ENCODE results near the gene ANTXR1. TPM values are rescaled to one million over a fixed set of nuclear protein-coding genes. Genes with fewer than 3 reads are reported as not detected.

Gene ANTXR1
- total and polyA plus RNA-seq, 2 experiments from 2014 or later = 128 to 191 TPM

DNA sequence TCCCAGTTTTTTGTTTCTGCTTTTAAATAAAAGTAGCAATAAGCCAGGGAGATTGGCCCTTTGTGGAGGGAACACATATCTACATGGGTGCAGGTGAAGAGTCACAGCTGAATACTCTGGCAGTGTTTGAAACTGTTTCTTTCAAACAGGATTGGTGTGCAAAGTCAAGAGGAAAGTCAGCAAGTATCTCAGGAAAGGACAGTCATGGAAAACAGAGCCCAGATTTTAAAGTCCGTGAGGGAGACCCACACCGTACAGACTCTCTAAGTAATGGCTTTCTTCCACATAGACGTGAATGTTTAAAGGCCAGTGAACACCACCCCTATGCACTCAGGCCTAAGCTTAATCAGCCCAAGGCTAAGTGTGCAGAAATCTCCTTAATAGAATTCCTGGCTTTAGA, 278.7 kb downstream of the ANTXR1 start:
- H2AFZ ChIP-seq = no peak overlapping the region
- DNase-seq = no peak
- H3K9me2 ChIP-seq (ENCODE audit: insufficient read depth) = no peaks in the 10 kb centered on the region
- H3K4me3 ChIP-seq = no peak overlapping the region
- 83 to 91% methylated on average over 3 of the region's 3 CpGs for WGBS, 2 experiments (ENCODE audit: low coverage in 1 of 2, low lambda C conversion rate in 2 of 2, missing lambda C conversion rate in 2 of 2)
- H3K36me3 ChIP-seq (ENCODE audit: low read depth) = no peaks in the 10 kb centered on the region
- no peak overlapping the region for H3K9ac ChIP-seq
- no peaks in the 10 kb centered on the region for H3K79me2 ChIP-seq (ENCODE audit: insufficient read depth)
- peak overlapping the region; percentile 59 for H3K27ac ChIP-seq
- peaks cover 17% of the 10 kb centered on the region for H3K4me1 ChIP-seq (ENCODE audit: insufficient read depth)
- peaks cover 15% of the 10 kb centered on the region for H3F3A ChIP-seq (ENCODE audit: insufficient read depth)
- no peaks in the 10 kb centered on the region for H3K9me3 ChIP-seq (ENCODE audit: low read depth)
- in situ Hi-C loops (cut with MboI) = no loop called here
- peak overlapping the region; percentile 60 for H3K4me2 ChIP-seq (ENCODE audit: unreplicated experiment)
- H4K20me1 ChIP-seq (ENCODE audit: insufficient read depth) = no peaks in the 10 kb centered on the region
- no peaks in the 10 kb centered on the region for H3K27me3 ChIP-seq (replicated peaks; ENCODE audit: insufficient read depth)
- no peak for TF ChIP-seq EZH2phosphoT487 (IDR thresholded peaks at IDR 0.05; ENCODE audit: insufficient read depth, low read depth)
- TF ChIP-seq EZH2 (IDR thresholded peaks at IDR 0.05; ENCODE audit: insufficient read depth, poor library complexity, severe bottlenecking) = no peak

DNA sequence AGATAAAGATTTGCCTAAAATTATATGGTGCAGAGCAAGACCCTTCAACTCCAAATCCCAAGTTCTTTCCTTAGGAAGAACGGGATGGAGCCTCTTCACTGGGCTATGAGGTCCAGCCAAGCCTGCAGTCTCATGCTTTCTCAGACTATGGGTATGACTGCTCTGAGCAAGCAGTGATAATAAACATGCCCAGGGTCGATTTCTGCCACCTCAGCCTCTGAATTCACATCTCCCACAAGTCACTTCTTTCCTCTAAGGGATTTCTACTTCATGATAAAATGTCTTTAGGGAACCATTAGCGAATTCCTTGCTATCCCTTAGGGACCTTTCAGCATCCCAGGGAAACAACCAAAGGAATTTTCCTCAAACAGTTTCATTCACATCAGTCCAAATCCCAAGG, 279.3 kb downstream of the ANTXR1 start:
- 80 to 87% methylated on average over 3 of the region's 3 CpGs for WGBS, 2 experiments (ENCODE audit: low coverage in 1 of 2, low lambda C conversion rate in 2 of 2, missing lambda C conversion rate in 2 of 2)
- in situ Hi-C loops (cut with MboI) = no loop called here
- Histone ChIP-seq H3K36me3 (ENCODE audit: low read depth) (no peaks in the 10 kb centered on the region), H3K27me3 (replicated peaks; ENCODE audit: insufficient read depth) (no peaks in the 10 kb centered on the region), H4K20me1 (ENCODE audit: insufficient read depth) (no peaks in the 10 kb centered on the region), H3K9me3 (ENCODE audit: low read depth) (no peaks in the 10 kb centered on the region), H2AFZ (no peak overlapping the region), H3K9me2 (ENCODE audit: insufficient read depth) (no peaks in the 10 kb centered on the region), H3K9ac (no peak overlapping the region), H3K4me3 (no peak overlapping the region), H3K4me1 (ENCODE audit: insufficient read depth) (peaks cover 17% of the 10 kb centered on the region), H3F3A (ENCODE audit: insufficient read depth) (peaks cover 15% of the 10 kb centered on the region), H3K79me2 (ENCODE audit: insufficient read depth) (no peaks in the 10 kb centered on the region), H3K4me2 (ENCODE audit: unreplicated experiment) (no peak overlapping the region), H3K27ac (no peak overlapping the region)
- no peak for DNase-seq
- no peak for TF ChIP-seq EZH2phosphoT487 (IDR thresholded peaks at IDR 0.05; ENCODE audit: insufficient read depth, low read depth)
- no peak for TF ChIP-seq EZH2 (IDR thresholded peaks at IDR 0.05; ENCODE audit: insufficient read depth, poor library complexity, severe bottlenecking)

DNA sequence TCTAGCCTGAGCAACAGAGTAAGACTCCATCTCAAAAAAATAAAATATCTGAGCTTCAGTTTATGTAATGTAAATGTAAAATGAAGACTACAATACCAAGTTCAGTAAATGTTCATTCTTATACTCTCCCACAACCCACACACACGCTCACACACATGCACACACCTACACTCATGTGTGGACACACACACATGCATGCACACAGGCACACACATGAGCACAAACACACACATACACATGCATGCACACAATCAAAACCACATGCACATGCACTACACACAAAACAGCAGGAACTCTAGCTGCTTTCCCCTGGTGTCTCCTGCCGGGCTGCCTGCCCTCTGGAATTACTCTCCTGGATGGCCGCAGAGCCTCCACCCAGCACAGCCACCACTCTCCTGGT, 283.4 kb downstream of the ANTXR1 start:
- peaks cover 30% of the 10 kb centered on the region for H3F3A ChIP-seq (ENCODE audit: insufficient read depth)
- no peak overlapping the region for H3K4me3 ChIP-seq
- no peaks in the 10 kb centered on the region for H3K36me3 ChIP-seq (ENCODE audit: low read depth)
- TF ChIP-seq EZH2phosphoT487 (IDR thresholded peaks at IDR 0.05; ENCODE audit: insufficient read depth, low read depth) = no peak
- TF ChIP-seq EZH2 (IDR thresholded peaks at IDR 0.05; ENCODE audit: insufficient read depth, poor library complexity, severe bottlenecking) = no peak
- no peak overlapping the region for H3K4me2 ChIP-seq (ENCODE audit: unreplicated experiment)
- H3K9me3 ChIP-seq (ENCODE audit: low read depth) = no peaks in the 10 kb centered on the region
- peaks cover 34% of the 10 kb centered on the region for H3K4me1 ChIP-seq (ENCODE audit: insufficient read depth)
- H3K79me2 ChIP-seq (ENCODE audit: insufficient read depth) = no peaks in the 10 kb centered on the region
- no peaks in the 10 kb centered on the region for H4K20me1 ChIP-seq (ENCODE audit: insufficient read depth)
- 92 to 93% methylated on average over 3 of the region's 3 CpGs for WGBS, 2 experiments (ENCODE audit: low coverage in 1 of 2, low lambda C conversion rate in 2 of 2, missing lambda C conversion rate in 2 of 2)
- no peak for DNase-seq
- H3K27me3 ChIP-seq (replicated peaks; ENCODE audit: insufficient read depth) = no peaks in the 10 kb centered on the region
- in situ Hi-C loops (cut with MboI) = no loop called here
- no peak overlapping the region for H3K9ac ChIP-seq
- no peak overlapping the region for H2AFZ ChIP-seq
- no peaks in the 10 kb centered on the region for H3K9me2 ChIP-seq (ENCODE audit: insufficient read depth)
- H3K27ac ChIP-seq = no peak overlapping the region

DNA sequence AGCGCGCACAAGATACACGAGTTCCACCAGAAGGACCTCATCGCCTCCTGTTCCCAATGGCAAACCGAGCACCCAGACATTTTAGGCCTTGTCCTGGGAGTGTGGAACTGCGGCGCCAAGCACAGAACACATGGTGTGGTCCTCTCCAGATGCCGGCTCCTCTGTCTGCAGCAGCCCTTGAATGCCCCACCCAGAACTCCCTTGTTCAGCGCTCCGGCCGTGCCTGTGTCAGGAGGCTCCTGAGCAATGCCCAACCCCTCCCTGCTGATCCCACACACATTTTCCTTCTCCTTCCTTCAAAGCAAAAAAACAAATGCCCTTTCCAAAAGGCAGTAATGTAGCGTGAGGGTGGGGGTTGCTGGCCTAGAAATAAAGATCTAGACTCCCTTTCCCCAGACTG, 284.2 kb downstream of the ANTXR1 start:
- Histone ChIP-seq H3K9me3 (ENCODE audit: low read depth) (no peaks in the 10 kb centered on the region), H3F3A (ENCODE audit: insufficient read depth) (peaks cover 25% of the 10 kb centered on the region), H4K20me1 (ENCODE audit: insufficient read depth) (no peaks in the 10 kb centered on the region), H3K27ac (peak overlapping the region; percentile 96), H3K27me3 (replicated peaks; ENCODE audit: insufficient read depth) (no peaks in the 10 kb centered on the region), H3K36me3 (ENCODE audit: low read depth) (no peaks in the 10 kb centered on the region), H3K4me2 (ENCODE audit: unreplicated experiment) (peak overlapping the region; percentile 10), H2AFZ (no peak overlapping the region), H3K4me3 (no peak overlapping the region), H3K9me2 (ENCODE audit: insufficient read depth) (no peaks in the 10 kb centered on the region), H3K4me1 (ENCODE audit: insufficient read depth) (peaks cover 26% of the 10 kb centered on the region), H3K9ac (no peak overlapping the region), H3K79me2 (ENCODE audit: insufficient read depth) (no peaks in the 10 kb centered on the region)
- TF ChIP-seq EZH2phosphoT487 (IDR thresholded peaks at IDR 0.05; ENCODE audit: insufficient read depth, low read depth) = no peak
- TF ChIP-seq EZH2 (IDR thresholded peaks at IDR 0.05; ENCODE audit: insufficient read depth, poor library complexity, severe bottlenecking) = no peak
- WGBS, 2 experiments (ENCODE audit: low coverage in 1 of 2, low lambda C conversion rate in 2 of 2, missing lambda C conversion rate in 2 of 2) = 54 to 63% methylated on average over 9 to 12 of the region's 12 CpGs
- DNase-seq = peak; percentile 22
- in situ Hi-C loops (cut with MboI) = no loop called here

DNA sequence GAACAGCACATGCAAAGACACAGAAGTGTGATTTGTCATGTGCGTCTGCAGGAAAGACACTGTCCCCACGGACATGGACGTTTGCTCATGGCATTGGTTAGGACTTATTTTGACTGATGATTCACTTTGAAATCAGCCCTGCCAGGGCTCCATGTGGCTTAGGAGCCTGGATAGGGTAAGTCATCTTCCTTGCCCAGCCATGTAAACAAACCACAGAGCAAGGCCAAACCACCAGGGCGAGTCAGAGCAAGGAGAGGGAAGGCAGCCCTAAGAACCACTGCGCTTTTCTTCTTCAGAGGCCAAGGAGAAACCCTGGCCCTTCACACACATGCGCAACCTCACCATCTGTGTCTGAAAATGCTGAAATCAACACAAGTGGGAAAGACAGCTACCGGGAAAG, 285.3 kb downstream of the ANTXR1 start:
- H3F3A ChIP-seq (ENCODE audit: insufficient read depth) = peaks cover 25% of the 10 kb centered on the region
- peak overlapping the region; percentile 96 for H3K27ac ChIP-seq
- H3K4me1 ChIP-seq (ENCODE audit: insufficient read depth) = peaks cover 26% of the 10 kb centered on the region
- H3K36me3 ChIP-seq (ENCODE audit: low read depth) = no peaks in the 10 kb centered on the region
- H3K9me3 ChIP-seq (ENCODE audit: low read depth) = no peaks in the 10 kb centered on the region
- H3K79me2 ChIP-seq (ENCODE audit: insufficient read depth) = no peaks in the 10 kb centered on the region
- H3K4me3 ChIP-seq = peak overlapping the region; percentile 45
- no peaks in the 10 kb centered on the region for H4K20me1 ChIP-seq (ENCODE audit: insufficient read depth)
- TF ChIP-seq EZH2 (IDR thresholded peaks at IDR 0.05; ENCODE audit: insufficient read depth, poor library complexity, severe bottlenecking) (no peak), EZH2phosphoT487 (IDR thresholded peaks at IDR 0.05; ENCODE audit: insufficient read depth, low read depth) (no peak)
- DNase-seq = peak; percentile 98
- H2AFZ ChIP-seq = 0 out of 2 replicates have a peak overlapping the region, but pooled peaks have one; percentile 39
- WGBS, 2 experiments (ENCODE audit: low coverage in 1 of 2, low lambda C conversion rate in 2 of 2, missing lambda C conversion rate in 2 of 2) = 1% methylated on average over 7 of the region's 7 CpGs
- H3K4me2 ChIP-seq (ENCODE audit: unreplicated experiment) = peak overlapping the region; percentile 77
- H3K9me2 ChIP-seq (ENCODE audit: insufficient read depth) = no peaks in the 10 kb centered on the region
- in situ Hi-C loops (cut with MboI) = no loop called here
- no peaks in the 10 kb centered on the region for H3K27me3 ChIP-seq (replicated peaks; ENCODE audit: insufficient read depth)
- H3K9ac ChIP-seq = peak overlapping the region; percentile 77
